GM18873 (cell line): ENCODE results near the gene CCL16.
"Not testable (repeated sequence)": the region's sequence is repeated elsewhere in the genome, so short reads cannot be mapped to it uniquely, and the experiment has no call there.

Experiments
- ATAC-seq: cut with Tn5 transposase; IDR thresholded peaks from one replicate; pipeline ENCODE4 v1.9.1; 2021; ENCODE audit warnings: mild to moderate bottlenecking, moderate library complexity, moderate number of reproducible peaks; ENCODE audit not compliant: unreplicated experiment, low FRiP score

CCL16 gene

GRCh38 chr17:35981246-35981645, at the start of gene CCL16:
TSS of gene CCL16 (minus strand) at chr17:35981497. CDS start at chr17:35981420, 77 bp downstream.
- ATAC-seq = no peak

GRCh38 chr17:36030956-36031355, 49.7 kb upstream of the CCL16 start:
- ATAC-seq = no peak

- no peak for ATAC-seq
Observed at GRCh38 chr17:36027761-36028160, 46.5 kb upstream of the CCL16 start.

- ATAC-seq = no peak
Observed at GRCh38 chr17:36024106-36024869, 43.0 kb upstream of the CCL16 start.

- no peak for ATAC-seq
Observed at GRCh38 chr17:36019423-36019822, 38.1 kb upstream of the CCL16 start.

GRCh38 chr17:36017799-36018198, 36.5 kb upstream of the CCL16 start, which contains the start of gene CCL23:
TSS of gene CCL23 (minus strand) at chr17:36017972. CDS start at chr17:36017897, 75 bp downstream.
- ATAC-seq = no peak

GRCh38 chr17:36016555-36016954, 35.3 kb upstream of the CCL16 start:
- no peak for ATAC-seq

- not testable (repeated sequence) for ATAC-seq
Observed at GRCh38 chr17:36015895-36016294, 34.6 kb upstream of the CCL16 start.

- ATAC-seq = no peak
Observed at GRCh38 chr17:36014946-36015345, 33.6 kb upstream of the CCL16 start.

- ATAC-seq = no peak
Observed at GRCh38 chr17:36011201-36011600, 29.9 kb upstream of the CCL16 start.

- no peak for ATAC-seq
Observed at GRCh38 chr17:36008998-36009665, 27.8 kb upstream of the CCL16 start.

- ATAC-seq = no peak
Observed at GRCh38 chr17:36004594-36005108, 23.4 kb upstream of the CCL16 start.

- no peak for ATAC-seq
Observed at GRCh38 chr17:36002631-36003030, 21.3 kb upstream of the CCL16 start.

GRCh38 chr17:36001862-36002603, 20.7 kb upstream of the CCL16 start:
- no peak for ATAC-seq

GRCh38 chr17:36001110-36001771, 19.9 kb upstream of the CCL16 start, which contains the start of gene CCL15:
TSS of gene CCL15 (minus strand) at chr17:36001553. CDS start at chr17:36001492, 61 bp downstream.
- no peak for ATAC-seq

- ATAC-seq = no peak
Observed at GRCh38 chr17:36000732-36001109, 19.4 kb upstream of the CCL16 start.

- no peak for ATAC-seq
Observed at GRCh38 chr17:35998756-35999155, 17.5 kb upstream of the CCL16 start.

GRCh38 chr17:35998018-35998545, 16.8 kb upstream of the CCL16 start:
- ATAC-seq = no peak

- not testable (repeated sequence) for ATAC-seq
Observed at GRCh38 chr17:35995346-35995745, 14.0 kb upstream of the CCL16 start.

- ATAC-seq = no peak
Observed at GRCh38 chr17:35991075-35991474, 9.8 kb upstream of the CCL16 start.
